K562 (cell line): ENCODE data around the gene ITPR1. TPM values are rescaled to one million over a fixed set of nuclear protein-coding genes. Genes with fewer than 3 reads are reported as not detected.

ENCODE experiments used
- CEBPZ ChIP-seq: fragments of 150-350 bp; IDR thresholded peaks from 2 replicates; pipeline ENCODE4 v1.6.1; 2014; ENCODE audit warnings: low read depth, mild to moderate bottlenecking, low read length, borderline replicate concordance
- CHCHD3 ChIP-seq: fragments of 250-450 bp; sonication (Bioruptor Pico); IDR thresholded peaks from 2 replicates; pipeline ENCODE4 v2.1.2; 2022; ENCODE audit warnings: mild to moderate bottlenecking
- DNMT1 ChIP-seq: fragments of 450-650 bp; IDR thresholded peaks from 2 replicates; pipeline ENCODE4 v1.6.1; 2016; ENCODE audit warnings: antibody characterized with exemption, mild to moderate bottlenecking
- GTF3C2 ChIP-seq: IDR thresholded peaks from 3 replicates; pipeline ENCODE4 v1.6.1; 2011; ENCODE audit warnings: borderline replicate concordance, mild to moderate bottlenecking, moderate library complexity; ENCODE audit not compliant: insufficient read length; ENCODE audit errors: extremely low read depth
- HDAC6 ChIP-seq: IDR thresholded peaks from 2 replicates; pipeline ENCODE4 v1.6.1; 2012; ENCODE audit warnings: low read depth, mild to moderate bottlenecking, control low read depth, inconsistent platforms, low read length, moderate library complexity
- ILK ChIP-seq: fragments of 450-650 bp; IDR thresholded peaks from 2 replicates; pipeline ENCODE4 v1.6.1; 2016; ENCODE audit warnings: missing genetic modification characterization, low read depth, mild to moderate bottlenecking, missing compliant biosample characterization, moderate library complexity, borderline replicate concordance
- KAT8 ChIP-seq: fragments of 450-650 bp; IDR thresholded peaks from 2 replicates; pipeline ENCODE4 v1.6.1; 2016; ENCODE audit warnings: low read depth, mild to moderate bottlenecking
- PCBP1 ChIP-seq: fragments of 200-400 bp; formaldehyde crosslinking; IDR thresholded peaks from 2 replicates; pipeline ENCODE4 v1.6.1; 2018; ENCODE audit warnings: mild to moderate bottlenecking, low read depth, low read length; ENCODE audit not compliant: poor library complexity, severe bottlenecking
- RFX1 ChIP-seq: fragments of 450-650 bp; IDR thresholded peaks from 2 replicates; pipeline ENCODE4 v1.6.1; 2016; ENCODE audit warnings: mild to moderate bottlenecking, moderate library complexity
- SIN3B ChIP-seq: fragments of 450-650 bp; IDR thresholded peaks from 2 replicates; pipeline ENCODE4 v1.6.1; 2017; ENCODE audit warnings: low read depth, mild to moderate bottlenecking, moderate library complexity
- SMC3 ChIP-seq: conservative IDR thresholded peaks from 2 replicates; pipeline ENCODE4 v1.6.1; 2011; ENCODE audit warnings: low read depth, low read length, improper control_type of control experiment; ENCODE audit not compliant: insufficient read depth
- TCF7L2 ChIP-seq: fragments of 150-350 bp; IDR thresholded peaks from 2 replicates; pipeline ENCODE4 v1.6.1; 2016; ENCODE audit warnings: low read depth, mild to moderate bottlenecking, low read length, moderate library complexity
- TRIM24 ChIP-seq, 2 experiments: fragments of 450-650 bp; IDR thresholded peaks; 2 replicates each; pipeline ENCODE4 v1.6.1; 2016
- XRCC3 ChIP-seq: fragments of 450-650 bp; IDR thresholded peaks from 2 replicates; pipeline ENCODE4 v1.6.1; 2017; ENCODE audit warnings: mild to moderate bottlenecking, moderate library complexity
- ZC3H11A ChIP-seq: IDR thresholded peaks from 2 replicates; pipeline ENCODE4 v1.6.1; 2012; ENCODE audit warnings: low read depth, low read length, improper control_type of control experiment
- ZFP1 ChIP-seq: fragments of 450-650 bp; formaldehyde crosslinking; IDR thresholded peaks from 2 replicates; pipeline ENCODE4 v1.4.0; 2020; ENCODE audit warnings: mild to moderate bottlenecking, mixed read lengths
- ZNF253 ChIP-seq: fragments of 250-450 bp; sonication (Bioruptor Pico); conservative IDR thresholded peaks from 2 replicates; pipeline ENCODE4 v1.6.1; 2021; ENCODE audit warnings: mild to moderate bottlenecking
- ZNF444 ChIP-seq: fragments of 250-450 bp; sonication (Bioruptor Pico); IDR thresholded peaks from 2 replicates; pipeline ENCODE4 v1.4.0; 2020; ENCODE audit warnings: mild to moderate bottlenecking, moderate library complexity
- ZNF586 ChIP-seq: fragments of 450-650 bp; formaldehyde crosslinking; conservative IDR thresholded peaks from 2 replicates; pipeline ENCODE4 v1.4.0; 2020; ENCODE audit warnings: mild to moderate bottlenecking, moderate library complexity
- polyA plus RNA-seq, 8 experiments: library from polyadenylated mRNA; depleted of rRNA in 4 of 8; stranded (reverse) in 5 of 8; unstranded in 3 of 8; fragments of >200 nt; fragmentation: Nextera tagmentation in 2 of 8; fragmentation: Illumina TruSeq in 1 of 8; extraction: Ambion mirVana in 2 of 8; extraction: Trizol in 1 of 8; gene quantifications; 2 replicates each; pipeline versions ENCODE4 v1.2.1 to v1.2.3, GENCODE V29; 2011 to 2014; ENCODE audit warnings: inconsistent platforms in 1 of 8, missing spikeins in 1 of 8
- total RNA-seq, 7 experiments: library from RNA; depleted of rRNA in 6 of 7; stranded (reverse); fragments of >200 nt in 6 of 7; fragmentation: Illumina TruSeq in 2 of 7; extraction: Trizol in 2 of 7; gene quantifications; 2 replicates each; pipeline versions ENCODE4 v1.2.1 to v1.2.3, GENCODE V29; 2011 to 2021; ENCODE audit warnings: low replicate concordance in 1 of 7
- TF ChIP-seq, protein P1 (sequence below): conservative IDR thresholded peaks from 2 replicates; pipeline ENCODE4 v1.6.1; 2011; ENCODE audit warnings: low read depth, mild to moderate bottlenecking, low read length; ENCODE audit not compliant: control insufficient read depth

ITPR1 gene
- total and polyA plus RNA-seq, 9 of the 15 experiments (the other 6 are each of a cell fraction or from before 2014, with no cell fraction given): 22.4 to 40.0 (median 27.4) TPM

- no peak for TF ChIP-seq SIN3B
- TF ChIP-seq TCF7L2: no peak
- no peak for TF ChIP-seq CEBPZ
- TF ChIP-seq HDAC6: no peak
- no peak for TF ChIP-seq ZNF253
- 0 out of 4 replicates have a peak, but pooled peaks of 1 of the 2 experiments have one; percentile 31 for TF ChIP-seq TRIM24 (IDR thresholded peaks at IDR 0.05)
- no peak for TF ChIP-seq XRCC3
- TF ChIP-seq, protein P1, sequence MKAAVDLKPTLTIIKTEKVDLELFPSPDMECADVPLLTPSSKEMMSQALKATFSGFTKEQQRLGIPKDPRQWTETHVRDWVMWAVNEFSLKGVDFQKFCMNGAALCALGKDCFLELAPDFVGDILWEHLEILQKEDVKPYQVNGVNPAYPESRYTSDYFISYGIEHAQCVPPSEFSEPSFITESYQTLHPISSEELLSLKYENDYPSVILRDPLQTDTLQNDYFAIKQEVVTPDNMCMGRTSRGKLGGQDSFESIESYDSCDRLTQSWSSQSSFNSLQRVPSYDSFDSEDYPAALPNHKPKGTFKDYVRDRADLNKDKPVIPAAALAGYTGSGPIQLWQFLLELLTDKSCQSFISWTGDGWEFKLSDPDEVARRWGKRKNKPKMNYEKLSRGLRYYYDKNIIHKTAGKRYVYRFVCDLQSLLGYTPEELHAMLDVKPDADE: no peak
- TF ChIP-seq PCBP1: no peak
- TF ChIP-seq ZNF586 (CRISPR knock-in tag): no peak
- no peak for TF ChIP-seq ZNF444
- no peak for TF ChIP-seq KAT8
- TF ChIP-seq GTF3C2: no peak
- no peak for TF ChIP-seq SMC3
- no peak for TF ChIP-seq ZC3H11A
- TF ChIP-seq ZFP1: no peak
- TF ChIP-seq CHCHD3 (CRISPR knock-in tag): no peak
- no peak for TF ChIP-seq ILK
- no peak for TF ChIP-seq DNMT1
- no peak for TF ChIP-seq RFX1
Observed at GRCh38 chr3:4744405-4745234, 251.5 kb downstream of the ITPR1 start (continued).
